Measurements from ENCODE around the gene TTC3.

TTC3 gene

GRCh38 chr21:37082375-37082774, 9.3 kb downstream of the TTC3 start:
- Histone ChIP-seq H3K4me2 (ENCODE audit: insufficient read depth, low read length) (no peak overlapping the region), H3K9me3 (ENCODE audit: insufficient read depth, low read length, severe bottlenecking) (no peaks in the 10 kb centered on the region), H3K27ac (ENCODE audit: low read length) (no peak overlapping the region), H3K9ac (ENCODE audit: low read depth, low read length) (no peak overlapping the region), H4K20me1 (ENCODE audit: insufficient read depth, low read length) (peaks cover 36% of the 10 kb centered on the region; the same call in 1 of the 2 replicates), H3K36me3 (ENCODE audit: insufficient read depth, low read length) (no peaks in the 10 kb centered on the region), H3K27me3 (ENCODE audit: insufficient read depth, low read length, poor library complexity) (no peaks in the 10 kb centered on the region), H2AFZ (ENCODE audit: low read depth, low read length) (no peak overlapping the region), H3K4me1 (ENCODE audit: insufficient read depth, low read length) (no peaks in the 10 kb centered on the region), H3K79me2 (ENCODE audit: insufficient read depth, low read length) (peaks cover 95% of the 10 kb centered on the region), H3K4me3 (ENCODE audit: low read depth in 1 of 2, low read length in 2 of 2) (no peak overlapping the region)
- DNase-seq (no peak), ATAC-seq (ENCODE audit: insufficient read depth, low read depth) (no peak)
- TF ChIP-seq EZH2 (IDR thresholded peaks at IDR 0.05; ENCODE audit: borderline replicate concordance, low read depth, low read length, severe bottlenecking) (no peak), CTCF (IDR thresholded peaks at IDR 0.05; ENCODE audit: borderline replicate concordance, extremely low read depth, low read length, poor library complexity, severe bottlenecking) (no peak)

- TF ChIP-seq CTCF (IDR thresholded peaks at IDR 0.05; ENCODE audit: borderline replicate concordance, extremely low read depth, low read length, poor library complexity, severe bottlenecking) (no peak), EZH2 (IDR thresholded peaks at IDR 0.05; ENCODE audit: borderline replicate concordance, low read depth, low read length, severe bottlenecking) (no peak)
- Histone ChIP-seq H3K36me3 (ENCODE audit: insufficient read depth, low read length) (peaks cover 2% of the 10 kb centered on the region; the same call in 1 of the 2 replicates), H3K9ac (ENCODE audit: low read depth, low read length) (no peak overlapping the region), H3K9me3 (ENCODE audit: insufficient read depth, low read length, severe bottlenecking) (no peaks in the 10 kb centered on the region), H3K4me2 (ENCODE audit: insufficient read depth, low read length) (no peak overlapping the region), H3K79me2 (ENCODE audit: insufficient read depth, low read length) (peaks cover 95% of the 10 kb centered on the region), H3K27ac (ENCODE audit: low read length) (no peak overlapping the region), H3K4me3 (ENCODE audit: low read depth in 1 of 2, low read length in 2 of 2) (no peak overlapping the region), H3K27me3 (ENCODE audit: insufficient read depth, low read length, poor library complexity) (no peaks in the 10 kb centered on the region), H3K4me1 (ENCODE audit: insufficient read depth, low read length) (no peaks in the 10 kb centered on the region), H2AFZ (ENCODE audit: low read depth, low read length) (no peak overlapping the region), H4K20me1 (ENCODE audit: insufficient read depth, low read length) (peaks cover 33% of the 10 kb centered on the region; the same call in 1 of the 2 replicates)
- no peak for ATAC-seq (ENCODE audit: insufficient read depth, low read depth)
- no peak for DNase-seq
These were observed 9.9 kb downstream of the TTC3 start for GRCh38 chr21:37082856-37083528.

GRCh38 chr21:37085726-37086125, 12.7 kb downstream of the TTC3 start:
- no peak overlapping the region for H3K4me2 ChIP-seq (ENCODE audit: insufficient read depth, low read length)
- peaks cover 90% of the 10 kb centered on the region for H3K79me2 ChIP-seq (ENCODE audit: insufficient read depth, low read length)
- ATAC-seq (ENCODE audit: insufficient read depth, low read depth) (no peak), DNase-seq (no peak)
- H3K36me3 ChIP-seq (ENCODE audit: insufficient read depth, low read length): peaks cover 20% of the 10 kb centered on the region
- no peaks in the 10 kb centered on the region for H3K9me3 ChIP-seq (ENCODE audit: insufficient read depth, low read length, severe bottlenecking)
- peaks cover 33% of the 10 kb centered on the region; the same call in 1 of the 2 replicates for H4K20me1 ChIP-seq (ENCODE audit: insufficient read depth, low read length)
- no peak overlapping the region for H2AFZ ChIP-seq (ENCODE audit: low read depth, low read length)
- no peak overlapping the region for H3K27ac ChIP-seq (ENCODE audit: low read length)
- no peak overlapping the region for H3K4me3 ChIP-seq (ENCODE audit: low read depth in 1 of 2, low read length in 2 of 2)
- TF ChIP-seq CTCF (IDR thresholded peaks at IDR 0.05; ENCODE audit: borderline replicate concordance, extremely low read depth, low read length, poor library complexity, severe bottlenecking) (no peak), EZH2 (IDR thresholded peaks at IDR 0.05; ENCODE audit: borderline replicate concordance, low read depth, low read length, severe bottlenecking) (no peak)
- no peaks in the 10 kb centered on the region for H3K4me1 ChIP-seq (ENCODE audit: insufficient read depth, low read length)
- no peaks in the 10 kb centered on the region for H3K27me3 ChIP-seq (ENCODE audit: insufficient read depth, low read length, poor library complexity)
- no peak overlapping the region for H3K9ac ChIP-seq (ENCODE audit: low read depth, low read length)

Measured in DND-41 (cell line).